Activated T-helper 1 cell treated with anti-CD3 and anti-CD28 coated beads, Interleukin-2, amount 50 U/mL, for 16 hours (primary cell): Measurements from ENCODE around the gene GGA1.
A peak's percentile ranks its signal among the peaks of the same experiment; 100 is the strongest.

Experiments
- DNase-seq, 2 donors: peaks; one replicate each; pipeline ENCODE4 v3.0.0-alpha.2; 2020; ENCODE audit warnings: low read depth in 1 of 2, low spot score in 1 of 2

GGA1 gene

GRCh38 chr22:37672920-37673455 is 64.4 kb downstream of the GGA1 start:
- DNase-seq = no peak

- DNase-seq = no peak
Observed at GRCh38 chr22:37674248-37674647, 65.6 kb downstream of the GGA1 start.

- DNase-seq = peak; percentile 27 to 45
Observed at GRCh38 chr22:37674951-37675929, 66.6 kb downstream of the GGA1 start, which contains the start of gene LGALS1. Gene LGALS1, plus strand, starts transcription at chr22:37675636. Its CDS starts 67 bp downstream, at chr22:37675703.

GRCh38 chr22:37675930-37676735 is 67.5 kb downstream of the GGA1 start:
- DNase-seq = no peak

- DNase-seq = peak; percentile 86 to 90
Observed at GRCh38 chr22:37676736-37677492, 68.3 kb downstream of the GGA1 start.

- no peak for DNase-seq
Observed at GRCh38 chr22:37677493-37677974, 68.9 kb downstream of the GGA1 start.

- no peak for DNase-seq
Observed at GRCh38 chr22:37678372-37678771, 69.7 kb downstream of the GGA1 start.

- DNase-seq = no peak
Observed at GRCh38 chr22:37679670-37680069, 71.0 kb downstream of the GGA1 start.

GRCh38 chr22:37680191-37680851 is 71.7 kb downstream of the GGA1 start:
- DNase-seq = no peak

- no peak for DNase-seq
Observed at GRCh38 chr22:37681001-37681424, 72.4 kb downstream of the GGA1 start.

GRCh38 chr22:37681556-37682049 is 73.0 kb downstream of the GGA1 start:
- DNase-seq = peak; percentile 47 to 55
